Heart left ventricle (tissue), 16 donors: ENCODE data around the gene SPIN1. TPM values are rescaled to one million over a fixed set of nuclear protein-coding genes. Genes with fewer than 3 reads are reported as not detected.
A peak's percentile ranks its signal among the peaks of the same experiment; 100 is the strongest.

ENCODE experiments used
- ATAC-seq, 4 donors: fragments of 200-7000 bp; cut with Tn5 transposase; one replicate each; pipeline ENCODE4 v1.9.1; 2020 to 2022; ENCODE audit warnings: moderate library complexity in 4 of 4, mild to moderate bottlenecking in 3 of 4, moderate number of reproducible peaks in 1 of 4
- DNase-seq, 5 donors: peaks; one replicate each; pipeline ENCODE4 v3.0.0-alpha.2; 2020
- H3K27ac ChIP-seq, 12 donors: fragments of 200-600 bp; sonication (generic) in 4 of 12; one replicate each; pipeline versions ENCODE4 v1.5.0 to v1.8.0; 2016 to 2022; ENCODE audit warnings: mild to moderate bottlenecking in 2 of 12
- H3K27me3 ChIP-seq, 9 donors: fragments of 200-600 bp; sonication (generic) in 2 of 9; one replicate each; pipeline versions ENCODE4 v1.5.1 to v1.8.0; 2016 to 2022; ENCODE audit warnings: mild to moderate bottlenecking in 3 of 9
- H3K36me3 ChIP-seq, 9 donors: fragments of 200-600 bp; sonication (generic) in 2 of 9; one replicate each; pipeline versions ENCODE4 v1.5.0 to v1.8.0; 2018 to 2022; ENCODE audit warnings: mild to moderate bottlenecking in 2 of 9
- H3K4me1 ChIP-seq, 12 donors: fragments of 200-600 bp; sonication (generic) in 4 of 12; one replicate each; pipeline versions ENCODE4 v1.5.0 to v1.8.0; 2016 to 2022; ENCODE audit warnings: mild to moderate bottlenecking in 3 of 12
- H3K4me3 ChIP-seq, 12 donors: fragments of 200-600 bp; sonication (generic) in 4 of 12; one replicate each; pipeline versions ENCODE4 v1.5.0 to v1.8.0; 2017 to 2022; ENCODE audit warnings: mild to moderate bottlenecking in 9 of 12, moderate library complexity in 4 of 12
- H3K9me3 ChIP-seq, 12 donors: fragments of 200-600 bp; sonication (generic) in 4 of 12; one replicate each; pipeline versions ENCODE4 v1.5.0 to v1.8.0; 2016 to 2022; ENCODE audit warnings: mild to moderate bottlenecking in 1 of 12
- CTCF ChIP-seq, 12 donors: fragments of 200-600 bp; sonication (generic) in 4 of 12; IDR thresholded peaks; one replicate each; pipeline versions ENCODE4 v1.5.0 to v1.8.0; 2018 to 2022; ENCODE audit warnings: antibody characterized with exemption in 12 of 12, mild to moderate bottlenecking in 5 of 12
- POLR2A ChIP-seq, 2 donors: fragments of 450-650 bp; IDR thresholded peaks; one replicate each; pipeline ENCODE4 v1.6.1; 2017; ENCODE audit warnings: antibody characterized with exemption in 2 of 2, mild to moderate bottlenecking in 2 of 2, moderate library complexity in 2 of 2
- WGBS, 4 donors: extraction: QIAGEN DNeasy Blood & Tissue Kit in 2 of 4; methylation state at CpG; one replicate each; pipeline versions ENCODE4 v1.1.5 to v1.1.7; 2013 to 2018; 5-methylcytosine and 5-hydroxymethylcytosine counted together
- intact Hi-C, 10 donors: fragments of 100-400 bp; cut with DNase I; formaldehyde crosslinking; loops; one replicate each; pipeline versions ENCODE4 v1.11.1 to v1.14.2; 2022
- polyA plus RNA-seq, 2 donors: library from polyadenylated mRNA; stranded (reverse); fragments of 200-250 nt; gene quantifications; one replicate each; pipeline ENCODE4 v1.2.3, GENCODE V29; 2013
- total RNA-seq, 9 donors: library from RNA; depleted of rRNA in 2 of 9; stranded (reverse); fragments of >200 nt in 2 of 9; fragmentation: NEBNext Ultra II Directional in 3 of 9; extraction: Animal tissue kit (Norgen Biotek cat#: 25700) in 3 of 9; gene quantifications; one replicate each; pipeline versions ENCODE4 v1.1.0 to v1.2.4, GENCODE V29; 2016 to 2023
- donor health status: ischemic (EF 13 %, LVEDD 7.1; RV severe dilation, severe dysfunction).
- donor health status: healthy with polysubstance abuse.
- donor health status: DM: no; HTN: yes; CAD: no.
- donor health status: DM: no; HTN: no; CAD: no.
- donor health status: ischemic (EF 25% LVEDD 6.9; RV normal size, moderate dysfunction).
- donor health status: ischemic (EF 25% LVEDD 5.7; RV mildly dilated, moderate dysfunction).
- donor health status: healthy.
- donor health status: DM: yes; HTN: yes; CAD: no.
- donor health status: ischemic (EF 35%, LVEDD 5.7; RV mildly dilated, moderate dysfunction).
- donor health status: nonischemic (EF 11% LVEDD 7.7; RV severe dilation, severe dysfunction).
- donor health status: DM: yes; HTN: yes; CAD: no.
- donor health status: PGD.
- donor health status: ischemic (EF 29% LVEDD 5.4; RV normal size, mild dysfunction).
- donor health status: nonischemic (EF 23%, LVEDD 6.1; RV moderate dilation, normal function).

Gene SPIN1
- total and polyA plus RNA-seq, 11 donors, result 17.8 to 61.2 (median 43.4) TPM

DNA sequence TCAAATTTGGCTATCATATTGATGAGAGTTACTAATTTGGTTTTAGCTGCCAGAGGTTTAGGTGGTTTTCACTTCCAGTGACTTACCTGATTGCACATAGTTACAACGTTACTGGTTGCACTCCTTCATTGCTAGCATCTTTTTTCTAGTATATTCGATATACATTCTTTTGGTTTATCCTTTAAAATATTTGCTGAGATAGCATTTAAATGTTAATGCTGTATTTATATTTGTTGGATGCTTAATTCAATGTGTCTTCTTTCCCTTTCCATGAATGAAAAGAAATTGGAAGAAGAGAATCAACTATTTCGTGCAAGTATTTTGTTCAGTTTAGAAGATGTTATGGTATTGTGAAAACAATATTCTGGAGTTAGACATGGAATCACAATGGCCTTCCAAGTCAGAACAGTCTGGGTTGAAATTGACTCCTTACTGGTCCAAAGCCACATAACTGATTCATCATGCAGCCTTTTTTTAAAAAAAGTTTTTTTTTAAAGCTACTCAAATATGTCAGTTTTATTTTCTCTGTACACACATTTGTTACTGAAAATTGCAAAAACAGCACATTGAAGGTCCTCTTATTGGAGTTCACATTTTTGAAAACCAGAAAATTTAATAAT, 2.2 kb downstream of the SPIN1 start:
- Histone ChIP-seq H3K4me3 (peak overlapping the region in 1 of 12 donors; percentile 98), H3K27me3 (no peaks in the 10 kb centered on the region), H3K4me1 (peaks cover 0 to 47% (median 23%) of the 10 kb centered on the region in 12 donors), H3K27ac (peak overlapping the region in 1 of 12 donors; percentile 50), H3K9me3 (no peaks in the 10 kb centered on the region), H3K36me3 (no peaks in the 10 kb centered on the region)
- TF ChIP-seq CTCF (IDR thresholded peaks at IDR 0.05) (no peak), POLR2A (IDR thresholded peaks at IDR 0.05) (no peak)
- WGBS, 4 donors, result 70 to 77% (median 72%) methylated on average over 3 of the region's 3 CpGs
- intact Hi-C loops, result loop anchor here in 2 of 10 donors (5.0 to 10.0 kb wide), 2 partner anchors 218 to 614 kb away; no protein-coding TSS in a partner anchor
- DNase-seq (no peak), ATAC-seq (no peak)

DNA sequence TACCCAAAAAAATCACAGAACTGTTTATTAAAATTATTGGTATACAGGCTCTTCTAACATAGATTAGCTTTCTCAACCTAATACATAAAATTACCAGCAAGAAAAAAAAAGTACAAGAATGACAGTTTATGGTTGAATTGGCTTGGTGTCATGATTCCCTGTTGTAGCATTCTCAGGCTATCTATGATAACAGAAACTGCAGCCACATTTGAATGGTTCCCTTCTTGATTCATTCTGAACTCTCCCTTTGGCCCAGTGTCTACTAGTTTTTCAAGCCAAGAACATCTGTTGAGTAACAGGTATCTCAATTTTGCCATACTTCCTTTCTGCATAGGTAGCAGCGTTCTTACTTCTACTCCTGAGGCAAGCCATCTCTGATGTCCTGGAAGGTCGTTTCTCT, 3.0 kb downstream of the SPIN1 start:
- DNase-seq, result no peak
- TF ChIP-seq CTCF (IDR thresholded peaks at IDR 0.05), result no peak
- no peak for TF ChIP-seq POLR2A (IDR thresholded peaks at IDR 0.05)
- WGBS, 4 donors, result 77 to 94% (median 85%) methylated on average over 2 of the region's 2 CpGs
- H3K27me3 ChIP-seq, result no peaks in the 10 kb centered on the region
- no peaks in the 10 kb centered on the region for H3K36me3 ChIP-seq
- H3K27ac ChIP-seq, result peak overlapping the region in 3 of 12 donors; percentile 12 to 50 (median 21)
- no peaks in the 10 kb centered on the region for H3K9me3 ChIP-seq
- no peak for ATAC-seq
- peaks cover 0 to 47% (median 23%) of the 10 kb centered on the region in 12 donors for H3K4me1 ChIP-seq
- intact Hi-C loops, result loop anchor here in 2 of 10 donors (5.0 to 10.0 kb wide), 2 partner anchors 219 to 614 kb away; no protein-coding TSS in a partner anchor
- H3K4me3 ChIP-seq, result no peak overlapping the region

GRCh38 chr9:88391921-88392320, 3.7 kb downstream of the SPIN1 start:
- H3K36me3 ChIP-seq, result no peaks in the 10 kb centered on the region
- H3K27ac ChIP-seq, result peak overlapping the region in 3 of 12 donors; percentile 12 to 50 (median 21)
- intact Hi-C loops, result loop anchor here in 2 of 10 donors (5.0 to 10.0 kb wide), 2 partner anchors 220 to 613 kb away; no protein-coding TSS in a partner anchor
- ATAC-seq (no peak), DNase-seq (no peak)
- no peak overlapping the region for H3K4me3 ChIP-seq
- TF ChIP-seq CTCF (IDR thresholded peaks at IDR 0.05), result no peak
- TF ChIP-seq POLR2A (IDR thresholded peaks at IDR 0.05), result no peak
- H3K27me3 ChIP-seq, result no peaks in the 10 kb centered on the region
- H3K4me1 ChIP-seq, result peaks cover 0 to 48% (median 26%) of the 10 kb centered on the region in 12 donors
- WGBS, 4 donors, result 84 to 91% (median 85%) methylated on average over 3 of the region's 3 CpGs
- no peaks in the 10 kb centered on the region for H3K9me3 ChIP-seq

DNA sequence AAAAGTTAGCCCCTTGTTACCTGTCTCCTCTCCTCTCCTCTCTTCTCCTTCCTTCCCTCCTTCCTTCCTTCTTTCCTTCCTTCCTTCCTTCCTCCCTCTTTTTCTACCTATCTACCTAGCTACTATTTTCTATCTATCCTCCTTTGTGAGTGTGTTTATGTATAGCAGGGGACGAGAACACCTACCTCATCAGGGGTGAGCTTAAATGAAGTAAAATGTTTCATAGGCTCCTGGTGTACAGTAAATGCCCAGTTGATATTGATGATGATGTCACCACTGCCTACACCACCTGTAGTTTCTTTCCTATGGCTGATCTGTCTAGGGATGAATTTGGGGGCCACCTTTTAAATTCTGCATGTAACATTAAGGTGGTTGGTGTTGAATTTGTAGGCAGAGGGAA, 4.3 kb downstream of the SPIN1 start:
- Histone ChIP-seq H3K36me3 (no peaks in the 10 kb centered on the region), H3K27ac (peak overlapping the region in 1 of 12 donors; percentile 50), H3K4me3 (no peak overlapping the region), H3K4me1 (peaks cover 0 to 48% (median 25%) of the 10 kb centered on the region in 12 donors), H3K9me3 (no peaks in the 10 kb centered on the region), H3K27me3 (no peaks in the 10 kb centered on the region)
- TF ChIP-seq CTCF (IDR thresholded peaks at IDR 0.05) (no peak), POLR2A (IDR thresholded peaks at IDR 0.05) (no peak)
- 72 to 79% (median 77%) methylated on average over 1 of the region's 1 CpG for WGBS, 4 donors
- intact Hi-C loops, result loop anchor here in 2 of 10 donors (5.0 to 10.0 kb wide), 2 partner anchors 220 to 612 kb away; no protein-coding TSS in a partner anchor
- no peak for ATAC-seq
- no peak for DNase-seq
